Vagina (tissue), 2 donors: Measurements from ENCODE around the gene KCTD1.

Source experiments
- CTCF ChIP-seq, 3 experiments: fragments of 450-650 bp in 2 of 3; fragments of 200-600 bp in 1 of 3; sonication (generic) in 1 of 3; IDR thresholded peaks; one replicate each; pipeline ENCODE4 v1.5.1; 2017 to 2019; ENCODE audit warnings: antibody characterized with exemption in 3 of 3, mild to moderate bottlenecking in 2 of 3, moderate library complexity in 2 of 3
- POLR2A ChIP-seq, 2 donors: fragments of 450-650 bp; IDR thresholded peaks; one replicate each; pipeline ENCODE4 v1.6.1; 2017; ENCODE audit warnings: antibody characterized with exemption in 2 of 2, mild to moderate bottlenecking in 2 of 2, moderate library complexity in 2 of 2
- POLR2AphosphoS5 ChIP-seq, 2 donors: sonication (generic); formaldehyde crosslinking; IDR thresholded peaks; one replicate each; pipeline ENCODE4 v1.9.0; 2017; ENCODE audit warnings: antibody characterized with exemption in 2 of 2, mild to moderate bottlenecking in 2 of 2, low read depth in 1 of 2; ENCODE audit not compliant: insufficient read depth in 1 of 2

- TF ChIP-seq CTCF (IDR thresholded peaks at IDR 0.05) (no peak), POLR2AphosphoS5 (IDR thresholded peaks at IDR 0.05; ENCODE audit: insufficient read depth in 1 of 2, low read depth in 1 of 2) (no peak), POLR2A (IDR thresholded peaks at IDR 0.05) (no peak)
Measured at GRCh38 chr18:26407736-26408601, 140.4 kb downstream of the KCTD1 start.
